Measurements from ENCODE around the gene PHF21A. TPM values are rescaled to one million over a fixed set of nuclear protein-coding genes. Genes with fewer than 3 reads are reported as not detected.

The PHF21A gene
- total and polyA plus RNA-seq, 10 of the 15 experiments (the other 5 are each of a cell fraction or from before 2014, with no cell fraction given), result 2.6 to 37.2 (median 16.0) TPM

GRCh38 chr11:46162700-46163099 is 41.4 kb upstream of the PHF21A start:
- H4K20me1 ChIP-seq (ENCODE audit: control insufficient read depth, insufficient read depth), result no peaks in the 10 kb centered on the region
- BruUV-seq (replicated peaks), result no TSS peak
- CTCF ChIA-PET, result no interaction called here

GRCh38 chr11:46161201-46161600 is 39.9 kb upstream of the PHF21A start:
- FAIRE-seq, result no peak
- no peak for DNase-seq (ENCODE audit: low read depth, low spot score)
- peaks cover 0 to 8% of the 10 kb centered on the region in 2 experiments; a peak in 2 of 4 replicates for H3K27me3 ChIP-seq (replicated peaks in 1 of 2; ENCODE audit: control insufficient read depth in 2 of 2, insufficient read depth in 2 of 2, low read length in 1 of 2)
- H3K79me2 ChIP-seq (ENCODE audit: control insufficient read depth, insufficient read depth, low read length), result no peaks in the 10 kb centered on the region
- H3K27ac ChIP-seq (ENCODE audit: control insufficient read depth, insufficient read depth), result no peak overlapping the region
- H3K4me3 ChIP-seq, result no peak overlapping the region
- H3K9me3 ChIP-seq (replicated peaks; ENCODE audit: control insufficient read depth, insufficient read depth, low read length), result no peaks in the 10 kb centered on the region
- H2AFZ ChIP-seq (ENCODE audit: control insufficient read depth, low read depth, low read length), result no peak overlapping the region
- ChIA-PET SMC1A (ENCODE audit: uncharacterized antibody, unreplicated experiment) (interaction anchor here (0.8 to 1.0 kb wide), 2 partner anchors 57 to 80 kb away, joined by 3 read pairs; no protein-coding TSS in a partner anchor), POLR2A (interaction anchor here (0.5 kb wide), 1 partner anchor 200 kb away, joined by 3 read pairs; no protein-coding TSS in a partner anchor), RAD21 (ENCODE audit: unreplicated experiment) (no interaction called here), CTCF (interaction anchor here (1.0 to 1.3 kb wide), 3 partner anchors 148 to 196 kb away, joined by 3 to 4 read pairs (median 4); no protein-coding TSS in a partner anchor)
- H4K20me1 ChIP-seq (ENCODE audit: control insufficient read depth, insufficient read depth), result no peaks in the 10 kb centered on the region
- no peak for ATAC-seq
- WGBS (ENCODE audit: insufficient coverage, insufficient replicate concordance, low lambda C conversion rate, missing lambda C conversion rate), result 51% methylated on average over 7 of the region's 7 CpGs
- intact Hi-C loops (cut with micrococcal nuclease; ENCODE audit: unreplicated experiment) (no loop called here), in situ Hi-C loops (cut with MboI) (no loop called here)
- no peaks in the 10 kb centered on the region for H3K36me3 ChIP-seq (ENCODE audit: control insufficient read depth in 2 of 2, insufficient read depth in 2 of 2, low read length in 1 of 2)
- H3K4me1 ChIP-seq (ENCODE audit: control insufficient read depth, insufficient read depth, low read length), result no peaks in the 10 kb centered on the region
- no TSS peak for BruUV-seq (replicated peaks)
- no peak overlapping the region for H3K4me2 ChIP-seq (ENCODE audit: control insufficient read depth, insufficient read depth)
- H3K9ac ChIP-seq (ENCODE audit: control insufficient read depth, insufficient read depth, low read length), result no peak overlapping the region
- no peak for TF ChIP-seq DPF2 (IDR thresholded peaks at IDR 0.05)
- no peak for TF ChIP-seq RB1 (IDR thresholded peaks at IDR 0.05; ENCODE audit: borderline replicate concordance)
- TF ChIP-seq BRCA1 (IDR thresholded peaks at IDR 0.05; ENCODE audit: low read depth, low read length), result no peak
- TF ChIP-seq ZNF687 (IDR thresholded peaks at IDR 0.05), result no peak
- TF ChIP-seq NFIC (IDR thresholded peaks at IDR 0.05; ENCODE audit: low read depth, low read length), result no peak
- no peak for TF ChIP-seq BMI1 (IDR thresholded peaks at IDR 0.05; ENCODE audit: borderline replicate concordance)
- no peak for TF ChIP-seq ETV6 (conservative IDR thresholded peaks at IDR 0.05 in 1 of 2, IDR thresholded peaks at IDR 0.05 in 1 of 2; ENCODE audit: borderline replicate concordance in 1 of 2, low read depth in 1 of 2)
- no peak for TF ChIP-seq SRF (IDR thresholded peaks at IDR 0.05; ENCODE audit: low read depth in 2 of 2, low read length in 2 of 2)

More at GRCh38 chr11:46162700-46163099, 41.4 kb upstream of the PHF21A start:
- Histone ChIP-seq H3K4me3 (no peak overlapping the region; the same call in 1 of the 2 replicates), H2AFZ (ENCODE audit: control insufficient read depth, low read depth, low read length) (no peak overlapping the region), H3K9me3 (replicated peaks; ENCODE audit: control insufficient read depth, insufficient read depth, low read length) (no peaks in the 10 kb centered on the region), H3K4me2 (ENCODE audit: control insufficient read depth, insufficient read depth) (0 out of 2 replicates have a peak overlapping the region, but pooled peaks have one; percentile 26), H3K36me3 (ENCODE audit: control insufficient read depth in 2 of 2, insufficient read depth in 2 of 2, low read length in 1 of 2) (no peaks in the 10 kb centered on the region), H3K27me3 (replicated peaks in 1 of 2; ENCODE audit: control insufficient read depth in 2 of 2, insufficient read depth in 2 of 2, low read length in 1 of 2) (peaks cover 0 to 8% of the 10 kb centered on the region in 2 experiments; a peak in 2 of 4 replicates), H3K4me1 (ENCODE audit: control insufficient read depth, insufficient read depth, low read length) (no peaks in the 10 kb centered on the region), H3K79me2 (ENCODE audit: control insufficient read depth, insufficient read depth, low read length) (no peaks in the 10 kb centered on the region), H3K27ac (ENCODE audit: control insufficient read depth, insufficient read depth) (no peak overlapping the region), H3K9ac (ENCODE audit: control insufficient read depth, insufficient read depth, low read length) (no peak overlapping the region)
- 39% methylated on average over 5 of the region's 5 CpGs for WGBS (ENCODE audit: insufficient coverage, insufficient replicate concordance, low lambda C conversion rate, missing lambda C conversion rate)
- FAIRE-seq (no peak), ATAC-seq (peak; percentile 60), DNase-seq (ENCODE audit: low read depth, low spot score) (peak; percentile 4)
- intact Hi-C loops (cut with micrococcal nuclease; ENCODE audit: unreplicated experiment), result no loop called here
- in situ Hi-C loops (cut with MboI), result no loop called here
- RAD21 ChIA-PET (ENCODE audit: unreplicated experiment), result no interaction called here
- peak; percentile 36; the same call in 1 of the 2 replicates for TF ChIP-seq JUNB (IDR thresholded peaks at IDR 0.05)
- TF ChIP-seq RUNX3 (IDR thresholded peaks at IDR 0.05; ENCODE audit: low read length), result peak; percentile 50
- peak; percentile 39; the same call in 1 of the 2 replicates for TF ChIP-seq ATF7 (IDR thresholded peaks at IDR 0.05; ENCODE audit: low read depth)
- TF ChIP-seq PBX3 (IDR thresholded peaks at IDR 0.05; ENCODE audit: insufficient replicate concordance, low read depth, low read length), result no peak
- TF ChIP-seq SMC3 (IDR thresholded peaks at IDR 0.05; ENCODE audit: borderline replicate concordance, low read length), result no peak
- SMC1A ChIA-PET (ENCODE audit: uncharacterized antibody, unreplicated experiment), result interaction anchor here (0.6 to 0.7 kb wide), 2 partner anchors 26 to 71 kb away, joined by 3 to 4 read pairs; no protein-coding TSS in a partner anchor
- POLR2A ChIA-PET, result no interaction called here

Measured in GM12878 (cell line).